Neural progenitor cell (in vitro differentiated cells): ENCODE measurements around the gene RNASE12.

ENCODE experiments used
- EZH2 ChIP-seq: fragments of 200-600 bp; sonication (generic); IDR thresholded peaks from 2 replicates; pipeline ENCODE4 v1.6.1; 2017; ENCODE audit warnings: antibody characterized with exemption, mild to moderate bottlenecking, moderate library complexity
- EZH2phosphoT487 ChIP-seq: fragments of 200-600 bp; sonication (generic); IDR thresholded peaks from 2 replicates; pipeline ENCODE4 v1.6.1; 2017; ENCODE audit warnings: antibody characterized with exemption
- TF ChIP-seq, protein P1 (sequence below): fragments of 200-600 bp; sonication (generic); IDR thresholded peaks from 2 replicates; pipeline ENCODE4 v1.5.1; 2017; ENCODE audit warnings: antibody characterized with exemption, mild to moderate bottlenecking

DNA sequence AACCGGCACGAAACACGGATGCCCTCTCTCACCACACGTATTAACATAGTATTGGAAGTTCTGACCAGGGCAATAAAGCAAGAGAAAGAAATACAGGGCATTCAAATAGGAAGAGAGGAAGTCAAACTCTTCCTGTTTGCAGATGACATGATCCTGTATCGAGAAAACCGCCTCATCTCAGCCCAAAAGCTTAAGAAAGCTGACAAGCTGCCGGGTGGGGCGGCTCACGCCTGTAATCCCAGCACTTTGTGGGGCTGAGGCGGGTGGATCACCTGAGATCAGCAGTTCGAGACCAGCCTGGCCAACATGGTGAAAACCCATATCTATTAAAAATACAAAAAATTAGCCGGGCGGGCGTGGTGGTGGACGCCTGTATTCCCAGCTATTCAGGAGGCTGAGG is 32.6 kb upstream of the RNASE12 start:
- TF ChIP-seq, protein P1, sequence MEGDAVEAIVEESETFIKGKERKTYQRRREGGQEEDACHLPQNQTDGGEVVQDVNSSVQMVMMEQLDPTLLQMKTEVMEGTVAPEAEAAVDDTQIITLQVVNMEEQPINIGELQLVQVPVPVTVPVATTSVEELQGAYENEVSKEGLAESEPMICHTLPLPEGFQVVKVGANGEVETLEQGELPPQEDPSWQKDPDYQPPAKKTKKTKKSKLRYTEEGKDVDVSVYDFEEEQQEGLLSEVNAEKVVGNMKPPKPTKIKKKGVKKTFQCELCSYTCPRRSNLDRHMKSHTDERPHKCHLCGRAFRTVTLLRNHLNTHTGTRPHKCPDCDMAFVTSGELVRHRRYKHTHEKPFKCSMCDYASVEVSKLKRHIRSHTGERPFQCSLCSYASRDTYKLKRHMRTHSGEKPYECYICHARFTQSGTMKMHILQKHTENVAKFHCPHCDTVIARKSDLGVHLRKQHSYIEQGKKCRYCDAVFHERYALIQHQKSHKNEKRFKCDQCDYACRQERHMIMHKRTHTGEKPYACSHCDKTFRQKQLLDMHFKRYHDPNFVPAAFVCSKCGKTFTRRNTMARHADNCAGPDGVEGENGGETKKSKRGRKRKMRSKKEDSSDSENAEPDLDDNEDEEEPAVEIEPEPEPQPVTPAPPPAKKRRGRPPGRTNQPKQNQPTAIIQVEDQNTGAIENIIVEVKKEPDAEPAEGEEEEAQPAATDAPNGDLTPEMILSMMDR = no peak
- no peak for TF ChIP-seq EZH2phosphoT487
- no peak for TF ChIP-seq EZH2
